Dermis microvascular lymphatic vessel endothelial cell (primary cell): ENCODE data around the gene FAM83E. TPM values are rescaled to one million over a fixed set of nuclear protein-coding genes. Genes with fewer than 3 reads are reported as not detected.
"Not testable (repeated sequence)": the region's sequence is repeated elsewhere in the genome, so short reads cannot be mapped to it uniquely, and the experiment has no call there.

Source experiments
- DNase-seq, 2 donors: peaks; one replicate each; pipeline versions ENCODE4 v3.0.0 to v3.0.0-alpha.2; 2010; ENCODE audit warnings: low read depth in 2 of 2
- total RNA-seq: library from RNA; depleted of rRNA; stranded (reverse); fragments of >200 nt; gene quantifications from 2 replicates; pipeline ENCODE4 v1.2.1, GENCODE V29; 2014

Gene FAM83E
- total RNA-seq, 1 donor from 2014 or later = 0.26 TPM

DNA sequence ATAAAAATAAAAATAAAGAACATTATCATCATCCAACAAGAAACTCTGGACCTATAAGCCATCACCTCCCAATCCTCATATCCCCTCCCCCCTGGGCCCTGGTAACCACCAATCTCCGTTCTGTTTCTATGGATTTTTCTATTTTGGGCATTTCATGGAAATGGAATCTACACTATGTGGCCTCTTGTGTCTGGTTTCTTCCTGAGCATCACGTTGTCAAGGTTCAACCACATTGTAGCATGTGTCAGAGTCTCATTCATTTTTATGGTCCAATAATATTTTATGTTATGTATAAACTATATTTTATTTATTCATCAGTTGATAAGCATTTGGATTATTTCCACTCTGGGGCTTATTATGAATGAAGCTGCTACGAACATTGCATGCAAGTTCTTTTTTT, 36.0 kb downstream of the FAM83E start:
- DNase-seq = no peak

DNA sequence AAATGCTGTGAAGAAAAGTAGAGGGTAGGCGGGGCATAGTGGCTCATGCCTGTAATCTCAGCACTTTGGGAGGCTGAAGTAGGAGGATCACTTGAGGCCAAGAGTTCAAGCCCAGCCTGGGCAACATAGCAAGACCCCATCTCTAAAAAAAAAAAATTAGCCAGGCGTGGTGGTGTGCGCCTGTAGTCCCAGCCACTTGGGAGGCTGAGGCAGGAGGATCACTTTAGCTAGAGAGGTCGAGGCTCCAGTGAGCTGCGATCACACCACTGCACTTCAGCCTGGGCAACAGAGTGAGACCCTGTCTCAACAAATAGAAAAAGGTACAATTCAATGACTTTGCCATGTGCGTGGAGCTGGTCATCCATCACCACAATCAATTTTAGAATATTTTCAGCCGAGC, 37.0 kb downstream of the FAM83E start:
- not testable (repeated sequence) for DNase-seq

DNA sequence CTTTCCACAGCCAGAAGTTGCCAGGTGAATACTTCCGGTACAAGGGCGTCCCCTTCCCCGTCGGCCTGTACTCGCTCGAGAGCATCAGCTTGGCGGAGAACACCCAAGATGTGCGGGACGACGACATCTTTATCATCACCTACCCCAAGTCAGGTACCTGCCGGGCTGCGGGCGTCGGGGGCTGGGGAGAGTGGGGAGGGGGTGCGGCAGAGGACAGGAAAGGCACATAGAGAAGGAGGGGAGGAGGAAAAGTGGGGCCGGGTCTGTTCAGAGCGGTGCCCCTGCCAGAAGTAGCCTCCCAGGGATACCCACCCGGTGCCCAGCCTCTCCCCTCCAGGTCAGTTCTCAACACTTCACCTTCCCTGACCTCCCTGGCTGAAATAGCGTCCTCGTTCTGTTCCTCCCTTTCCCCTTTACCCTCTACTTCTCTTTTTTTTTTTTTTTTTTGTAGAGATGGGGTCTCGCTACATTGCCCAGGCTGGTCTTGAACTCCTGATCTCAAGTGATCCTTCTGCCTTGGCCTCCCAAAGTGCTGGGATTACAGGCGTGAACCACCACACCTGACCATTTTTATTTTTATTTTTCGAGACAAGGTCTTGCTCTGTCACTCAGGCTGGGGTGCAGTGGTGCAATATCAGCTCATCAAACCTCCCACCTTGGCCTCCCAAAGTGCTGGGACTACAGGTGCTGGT, 38.8 kb downstream of the FAM83E start:
- DNase-seq = no peak

DNA sequence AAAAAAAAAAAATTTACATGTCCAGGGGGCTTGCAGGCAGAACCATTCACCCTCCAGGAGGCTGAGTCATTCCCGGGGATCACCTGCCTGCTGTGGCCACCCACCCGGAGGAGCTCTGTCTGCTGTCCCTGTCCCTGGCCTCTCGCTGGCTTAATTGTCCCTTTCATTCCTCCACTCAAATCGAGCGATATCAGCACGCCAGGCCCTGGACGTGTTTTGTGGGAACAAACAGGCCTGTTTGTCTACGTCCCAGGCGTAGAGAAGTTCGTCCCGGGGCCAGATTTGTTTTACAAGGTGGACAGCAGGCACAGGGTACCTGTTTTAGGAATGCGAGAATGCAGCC, 41.7 kb downstream of the FAM83E start:
- DNase-seq = no peak

DNA sequence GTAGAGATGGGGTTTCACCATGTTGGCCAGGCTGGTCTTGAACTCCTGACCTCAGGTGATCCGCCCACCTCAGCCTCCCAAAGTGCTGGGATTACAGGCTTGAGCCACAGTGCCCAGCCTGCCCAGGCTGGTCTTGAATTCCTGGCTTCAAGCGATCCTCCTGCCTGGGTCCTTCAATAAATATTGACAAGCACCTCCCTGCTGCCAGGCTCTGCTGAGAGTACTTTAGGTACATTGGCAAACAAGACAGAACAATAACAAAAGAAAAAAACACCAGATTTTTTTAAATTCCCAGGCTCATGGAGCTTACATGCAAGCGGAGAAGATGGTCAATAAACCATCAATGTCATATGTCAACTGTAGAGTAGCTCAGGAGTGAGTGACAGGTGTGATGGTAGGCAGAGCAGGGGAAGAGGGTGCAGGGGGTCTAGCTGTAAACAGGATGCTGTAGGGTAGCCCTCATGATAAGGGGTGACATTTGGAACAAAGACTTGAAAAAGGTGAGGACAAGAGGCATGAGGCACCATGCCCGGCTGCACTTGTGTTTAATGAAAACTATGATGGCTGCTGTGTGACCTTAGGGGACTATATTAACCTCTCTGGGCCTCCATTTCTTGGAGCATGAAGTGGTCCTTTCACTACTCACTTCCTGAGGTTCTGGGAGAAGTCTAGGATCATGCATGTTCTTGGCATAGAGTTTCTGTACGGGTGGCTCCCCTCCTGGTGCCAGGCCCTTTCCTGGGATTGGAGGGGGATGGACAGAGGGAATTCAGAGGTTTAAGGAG, 43.3 kb downstream of the FAM83E start:
- DNase-seq = no peak

DNA sequence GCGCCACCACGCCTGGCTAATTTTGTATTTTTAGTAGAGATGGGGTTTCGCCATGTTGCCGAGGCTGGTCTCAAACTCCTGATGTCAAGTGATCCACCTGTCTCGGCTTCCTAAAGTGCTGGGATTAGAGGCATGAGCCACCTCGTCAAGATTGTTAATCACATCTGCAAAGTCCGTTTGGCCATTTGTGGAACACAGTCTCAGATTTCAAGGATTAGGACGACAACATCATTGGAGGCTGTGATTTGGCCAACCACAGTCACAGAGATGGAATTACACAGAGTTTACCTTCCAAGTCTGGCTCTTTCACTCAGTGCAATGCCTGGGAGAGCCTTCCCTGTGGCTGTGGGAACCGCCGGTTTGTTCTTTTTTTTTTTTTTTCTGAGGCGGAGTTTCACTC, 45.1 kb downstream of the FAM83E start:
- DNase-seq = no peak

DNA sequence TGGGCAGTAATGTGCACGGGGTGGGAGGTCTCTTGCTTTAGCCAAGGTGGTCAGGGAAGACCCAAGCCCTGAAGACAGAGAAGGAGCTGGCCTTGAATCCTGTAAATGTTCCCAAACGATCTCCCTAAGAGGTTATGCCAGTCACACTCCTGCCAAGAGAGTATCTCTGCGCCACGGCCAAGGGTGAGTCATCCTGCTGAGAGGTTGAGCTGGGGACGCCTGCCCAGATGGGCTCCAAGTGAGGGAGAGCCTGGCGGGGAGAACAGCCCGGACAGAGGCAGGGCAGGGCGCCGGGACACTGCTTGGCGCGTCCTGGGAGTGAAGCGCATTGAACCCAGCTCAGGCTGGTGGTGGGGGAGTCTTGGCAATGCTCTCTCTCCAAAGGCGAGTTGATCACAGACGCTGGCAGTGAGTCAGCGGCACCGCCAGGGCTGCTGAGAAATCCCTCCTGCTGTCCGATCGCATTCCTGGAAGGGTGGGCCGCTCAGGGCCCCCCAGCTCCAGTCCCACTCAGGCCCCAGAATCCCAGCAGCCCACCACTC, 46.5 kb downstream of the FAM83E start:
- DNase-seq = peak; percentile 26 to 80

DNA sequence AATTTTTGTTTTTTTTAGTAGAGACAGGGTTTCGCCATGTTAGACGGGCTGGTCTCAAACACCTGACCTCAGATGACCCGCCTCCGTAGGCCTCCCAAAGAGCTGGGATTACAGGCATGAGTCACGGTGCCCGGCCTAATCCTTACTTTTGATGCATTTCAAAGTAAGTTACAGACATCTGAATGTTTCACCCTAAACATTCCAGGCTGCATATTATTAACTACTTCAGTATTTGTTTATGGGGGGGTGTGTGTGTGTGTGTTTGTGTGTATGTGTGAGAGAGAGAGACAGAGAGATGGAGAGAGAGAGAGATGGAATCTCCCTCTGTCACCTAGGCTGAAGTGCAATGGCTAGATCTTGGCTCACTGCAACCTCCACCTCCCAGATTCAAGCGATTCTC, 49.8 kb downstream of the FAM83E start:
- no peak for DNase-seq

Other genes with a start within 250 kb of the FAM83E start
- 35.6 and 52.8 TPM in 2 replicates for gene KDELR1, start 223.5 kb downstream of the FAM83E start, total RNA-seq
- gene GRIN2D, start 221.4 kb downstream of the FAM83E start, total RNA-seq = 0.13 and 0.25 TPM in 2 replicates
- 14.8 and 22.8 TPM in 2 replicates for gene GRWD1, start 169.1 kb downstream of the FAM83E start, total RNA-seq
- gene KCNJ14, start 159.5 kb downstream of the FAM83E start, total RNA-seq = 0.13 TPM in 2 replicates
- 42.0 and 64.6 TPM in 2 replicates for gene CYTH2, start 145.7 kb downstream of the FAM83E start, total RNA-seq
- gene LMTK3, start 103.2 kb downstream of the FAM83E start, total RNA-seq = under 0.01 and 0.13 TPM in 2 replicates
- gene SULT2B1, start 62.9 kb downstream of the FAM83E start, total RNA-seq = 0.13 TPM in 1 of 2 replicates, not detected in the other
- not detected in 2 replicates for gene SPACA4, start 8.3 kb downstream of the FAM83E start, total RNA-seq
- gene RPL18, start 4.1 kb upstream of the FAM83E start, total RNA-seq = 1,899 and 2,423 TPM in 2 replicates
- gene SPHK2, start 4.4 kb upstream of the FAM83E start, total RNA-seq = 3.9 and 6.3 TPM in 2 replicates
- 1.4 and 2.8 TPM in 2 replicates for gene DBP, start 22.3 kb upstream of the FAM83E start, total RNA-seq
- 2.6 and 4.6 TPM in 2 replicates for gene CA11, start 31.1 kb upstream of the FAM83E start, total RNA-seq
- under 0.01 TPM in 1 of 2 replicates, not detected in the other for gene NTN5, start 57.9 kb upstream of the FAM83E start, total RNA-seq
- gene FUT2, start 80.9 kb upstream of the FAM83E start, total RNA-seq = not detected in 2 replicates
- gene MAMSTR, start 104.6 kb upstream of the FAM83E start, total RNA-seq = under 0.01 and 0.13 TPM in 2 replicates
- 59.4 and 82.1 TPM in 2 replicates for gene RASIP1, start 125.5 kb upstream of the FAM83E start, total RNA-seq
- 0.25 and 0.26 TPM in 2 replicates for gene IZUMO1, start 131.8 kb upstream of the FAM83E start, total RNA-seq
- gene FUT1, start 137.6 kb upstream of the FAM83E start, total RNA-seq = 6.0 and 7.7 TPM in 2 replicates
- not detected in 2 replicates for gene FGF21, start 140.4 kb upstream of the FAM83E start, total RNA-seq
- gene BCAT2, start 196.0 kb upstream of the FAM83E start, total RNA-seq = 29.0 and 33.3 TPM in 2 replicates
- 2.8 and 4.2 TPM in 2 replicates for gene HSD17B14, start 221.4 kb upstream of the FAM83E start, total RNA-seq